ENCODE data around the gene OR10H4. TPM values are rescaled to one million over a fixed set of nuclear protein-coding genes. Genes with fewer than 3 reads are reported as not detected.

The OR10H4 gene
- total RNA-seq, 1 donor from 2014 or later = not detected

DNA sequence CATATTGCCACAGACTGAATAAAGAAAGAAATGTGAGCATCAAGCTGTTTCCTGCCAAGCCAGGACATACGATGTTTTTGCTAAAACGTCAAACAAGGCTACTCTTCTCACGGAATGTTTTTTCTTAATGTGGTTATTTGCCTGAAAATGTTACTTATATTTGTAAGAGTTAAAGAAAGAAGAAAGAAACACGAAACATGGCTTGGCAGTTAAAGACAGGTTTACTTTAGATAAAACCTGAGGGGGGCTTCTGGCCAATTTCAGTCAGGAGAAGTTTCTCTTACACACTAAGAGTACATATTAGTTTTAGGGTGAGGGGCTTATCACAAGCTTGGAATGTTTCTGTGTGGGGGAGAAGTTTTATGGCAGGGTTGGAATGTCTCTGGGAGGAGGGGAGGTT is 4.4 kb upstream of the OR10H4 start:
- Mint-ChIP-seq H3K36me3 (ENCODE audit: unreplicated experiment) (no peaks in the 10 kb centered on the region), H3K9me3 (ENCODE audit: unreplicated experiment) (peaks cover 23% of the 10 kb centered on the region), H3K4me3 (ENCODE audit: unreplicated experiment) (no peak overlapping the region), H3K27me3 (ENCODE audit: unreplicated experiment) (no peaks in the 10 kb centered on the region), H3K4me1 (ENCODE audit: unreplicated experiment) (no peaks in the 10 kb centered on the region), H3K27ac (ENCODE audit: unreplicated experiment) (no peak overlapping the region)
- TF ChIP-seq, protein P1, sequence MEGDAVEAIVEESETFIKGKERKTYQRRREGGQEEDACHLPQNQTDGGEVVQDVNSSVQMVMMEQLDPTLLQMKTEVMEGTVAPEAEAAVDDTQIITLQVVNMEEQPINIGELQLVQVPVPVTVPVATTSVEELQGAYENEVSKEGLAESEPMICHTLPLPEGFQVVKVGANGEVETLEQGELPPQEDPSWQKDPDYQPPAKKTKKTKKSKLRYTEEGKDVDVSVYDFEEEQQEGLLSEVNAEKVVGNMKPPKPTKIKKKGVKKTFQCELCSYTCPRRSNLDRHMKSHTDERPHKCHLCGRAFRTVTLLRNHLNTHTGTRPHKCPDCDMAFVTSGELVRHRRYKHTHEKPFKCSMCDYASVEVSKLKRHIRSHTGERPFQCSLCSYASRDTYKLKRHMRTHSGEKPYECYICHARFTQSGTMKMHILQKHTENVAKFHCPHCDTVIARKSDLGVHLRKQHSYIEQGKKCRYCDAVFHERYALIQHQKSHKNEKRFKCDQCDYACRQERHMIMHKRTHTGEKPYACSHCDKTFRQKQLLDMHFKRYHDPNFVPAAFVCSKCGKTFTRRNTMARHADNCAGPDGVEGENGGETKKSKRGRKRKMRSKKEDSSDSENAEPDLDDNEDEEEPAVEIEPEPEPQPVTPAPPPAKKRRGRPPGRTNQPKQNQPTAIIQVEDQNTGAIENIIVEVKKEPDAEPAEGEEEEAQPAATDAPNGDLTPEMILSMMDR (IDR thresholded peaks at IDR 0.05) = no peak
- no peak for DNase-seq (ENCODE audit: extremely low spot score, unreplicated experiment)

DNA sequence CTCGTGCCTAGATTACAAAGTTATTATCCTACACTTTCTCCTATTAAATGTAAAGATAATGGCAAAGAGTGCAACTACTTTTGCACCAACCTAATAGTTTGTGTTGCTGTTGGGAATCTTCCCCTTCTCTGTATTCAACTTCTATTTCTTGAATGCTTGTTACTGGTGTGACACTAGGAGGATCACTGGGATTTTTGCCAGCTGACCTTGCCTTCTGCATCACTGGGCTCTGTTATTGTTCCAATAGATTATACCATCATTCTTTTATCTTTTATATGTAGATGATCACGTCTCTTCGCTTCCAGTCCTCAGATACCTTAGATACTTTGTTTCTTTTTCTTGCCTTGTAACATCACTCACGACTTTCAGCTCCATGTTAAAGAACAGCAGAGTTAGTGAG is 3.5 kb upstream of the OR10H4 start:
- Mint-ChIP-seq H3K27ac (ENCODE audit: unreplicated experiment) (no peak overlapping the region), H3K9me3 (ENCODE audit: unreplicated experiment) (peaks cover 26% of the 10 kb centered on the region), H3K4me3 (ENCODE audit: unreplicated experiment) (no peak overlapping the region), H3K27me3 (ENCODE audit: unreplicated experiment) (no peaks in the 10 kb centered on the region), H3K36me3 (ENCODE audit: unreplicated experiment) (no peaks in the 10 kb centered on the region), H3K4me1 (ENCODE audit: unreplicated experiment) (no peaks in the 10 kb centered on the region)
- DNase-seq (ENCODE audit: extremely low spot score, unreplicated experiment) = no peak
- TF ChIP-seq, protein P1 (IDR thresholded peaks at IDR 0.05) = no peak

DNA sequence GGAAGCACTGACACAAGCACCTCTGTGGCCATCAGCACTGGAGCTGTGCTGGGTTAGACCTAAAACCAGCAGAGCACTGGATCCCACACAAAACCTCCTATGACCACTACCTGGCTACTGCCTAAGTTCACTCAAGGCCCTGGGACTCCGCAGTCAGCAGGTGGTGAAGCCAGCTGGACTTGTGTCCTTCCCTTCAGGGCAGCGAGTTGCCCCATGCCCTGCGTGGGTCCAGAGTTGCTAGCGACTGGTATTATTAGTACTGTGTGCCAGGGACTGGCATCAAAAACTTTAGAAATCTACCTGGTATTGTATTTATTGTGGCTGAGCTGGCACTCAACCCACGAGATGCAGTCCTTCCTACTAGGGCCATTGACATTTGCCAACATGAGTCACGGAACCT is 6.0 kb downstream of the OR10H4 start:
- no peak for DNase-seq (ENCODE audit: extremely low spot score, unreplicated experiment)
- no peak overlapping the region for H3K4me3 Mint-ChIP-seq (ENCODE audit: unreplicated experiment)
- H3K36me3 Mint-ChIP-seq (ENCODE audit: unreplicated experiment) = no peaks in the 10 kb centered on the region
- peaks cover 3% of the 10 kb centered on the region for H3K9me3 Mint-ChIP-seq (ENCODE audit: unreplicated experiment)
- TF ChIP-seq, protein P1 (IDR thresholded peaks at IDR 0.05) = no peak
- no peak overlapping the region for H3K27ac Mint-ChIP-seq (ENCODE audit: unreplicated experiment)
- no peaks in the 10 kb centered on the region for H3K4me1 Mint-ChIP-seq (ENCODE audit: unreplicated experiment)
- H3K27me3 Mint-ChIP-seq (ENCODE audit: unreplicated experiment) = no peaks in the 10 kb centered on the region

DNA sequence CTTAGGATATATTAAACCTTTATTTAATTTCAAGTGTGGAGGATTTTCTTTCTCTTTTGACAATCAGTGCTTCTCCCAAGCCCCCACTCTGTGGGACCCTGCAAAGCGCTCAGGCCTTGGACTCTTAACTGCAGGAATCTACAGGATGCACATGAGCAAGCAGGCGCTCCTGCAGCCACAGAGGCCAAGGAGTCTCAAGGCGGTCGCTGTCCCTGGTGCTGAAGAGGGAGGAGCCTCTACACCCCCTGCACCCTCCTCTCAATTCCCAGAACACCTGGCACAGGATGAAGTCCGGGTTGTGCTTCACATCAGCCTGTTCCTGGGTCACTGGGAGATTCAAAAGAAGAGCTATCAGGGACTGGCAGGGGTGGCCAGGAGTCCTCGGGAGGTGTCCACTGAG is 13.5 kb downstream of the OR10H4 start:
- Mint-ChIP-seq H3K4me3 (ENCODE audit: unreplicated experiment) (no peak overlapping the region), H3K4me1 (ENCODE audit: unreplicated experiment) (no peaks in the 10 kb centered on the region), H3K27me3 (ENCODE audit: unreplicated experiment) (no peaks in the 10 kb centered on the region), H3K9me3 (ENCODE audit: unreplicated experiment) (peaks cover 7% of the 10 kb centered on the region), H3K27ac (ENCODE audit: unreplicated experiment) (no peak overlapping the region), H3K36me3 (ENCODE audit: unreplicated experiment) (no peaks in the 10 kb centered on the region)
- DNase-seq (ENCODE audit: extremely low spot score, unreplicated experiment) = no peak
- TF ChIP-seq, protein P1 (IDR thresholded peaks at IDR 0.05) = no peak

DNA sequence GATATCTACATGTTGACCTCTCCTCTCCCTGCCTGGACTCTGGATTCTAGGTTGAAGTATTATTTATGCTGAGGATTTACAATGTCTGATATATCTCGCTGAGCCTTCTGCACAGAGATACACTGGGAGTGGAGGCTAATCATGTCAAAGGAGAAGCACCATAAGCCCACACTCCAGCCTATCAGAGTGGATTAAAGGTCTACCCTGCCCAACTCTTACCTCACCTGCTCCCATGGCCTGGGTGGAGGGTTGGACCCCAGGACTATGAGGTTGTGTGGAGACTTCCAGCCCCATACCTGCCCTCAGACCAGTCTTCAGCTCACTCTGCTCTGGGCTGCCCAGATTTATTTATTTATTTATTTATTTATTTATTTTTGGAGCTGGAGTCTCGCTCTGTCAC is 15.4 kb downstream of the OR10H4 start:
- no peaks in the 10 kb centered on the region for H3K4me1 Mint-ChIP-seq (ENCODE audit: unreplicated experiment)

More for the DNA sequence above, 15.4 kb downstream of the OR10H4 start:
- no peak for DNase-seq (ENCODE audit: extremely low spot score, unreplicated experiment)
- no peaks in the 10 kb centered on the region for H3K27me3 Mint-ChIP-seq (ENCODE audit: unreplicated experiment)
- no peak overlapping the region for H3K27ac Mint-ChIP-seq (ENCODE audit: unreplicated experiment)
- TF ChIP-seq, protein P1 (IDR thresholded peaks at IDR 0.05) = no peak
- H3K9me3 Mint-ChIP-seq (ENCODE audit: unreplicated experiment) = peaks cover 7% of the 10 kb centered on the region
- no peaks in the 10 kb centered on the region for H3K36me3 Mint-ChIP-seq (ENCODE audit: unreplicated experiment)
- no peak overlapping the region for H3K4me3 Mint-ChIP-seq (ENCODE audit: unreplicated experiment)
